Epithelial cell of proximal tubule (primary cell): ENCODE data around the gene KRT74. TPM values are rescaled to one million over a fixed set of nuclear protein-coding genes. Genes with fewer than 3 reads are reported as not detected.

Experiments used
- DNase-seq: peaks from one replicate; pipeline ENCODE4 v3.0.0-alpha.2; 2011; ENCODE audit warnings: low read depth
- H3K4me3 ChIP-seq: 2 replicates; pipeline ENCODE4 v1.5.1; 2011; ENCODE audit warnings: low read depth, mild to moderate bottlenecking, low read length
- CTCF ChIP-seq: conservative IDR thresholded peaks from 2 replicates; pipeline ENCODE4 v1.5.1; 2012; ENCODE audit warnings: low read depth, mild to moderate bottlenecking, low read length
- total RNA-seq: library from RNA; depleted of rRNA; stranded (reverse); fragments of >200 nt; gene quantifications from 2 replicates; pipeline ENCODE4 v1.2.3, GENCODE V29; 2015

The KRT74 gene
- total RNA-seq, 1 donor from 2014 or later = not detected

- DNase-seq = no peak
- TF ChIP-seq CTCF = no peak
- H3K4me3 ChIP-seq = no peak overlapping the region
Observed at GRCh38 chr12:52577316-52577715, 3.7 kb upstream of the KRT74 start.

- no peak for TF ChIP-seq CTCF
- no peak overlapping the region for H3K4me3 ChIP-seq
- DNase-seq = no peak
Observed at GRCh38 chr12:52575948-52576347, 2.3 kb upstream of the KRT74 start.

- TF ChIP-seq CTCF = no peak
- DNase-seq = no peak
- no peak overlapping the region for H3K4me3 ChIP-seq
Observed at GRCh38 chr12:52575256-52575655, 1.6 kb upstream of the KRT74 start.

GRCh38 chr12:52573306-52573705 is 337 bp downstream of the KRT74 start:
- no peak overlapping the region for H3K4me3 ChIP-seq
- TF ChIP-seq CTCF = no peak
- no peak for DNase-seq

- no peak for TF ChIP-seq CTCF
- no peak overlapping the region for H3K4me3 ChIP-seq
- no peak for DNase-seq
Observed at GRCh38 chr12:52570511-52570910, 3.1 kb downstream of the KRT74 start.

- no peak for TF ChIP-seq CTCF
Observed at GRCh38 chr12:52568111-52568510, 5.5 kb downstream of the KRT74 start.

GRCh38 chr12:52566847-52567291 is 6.8 kb downstream of the KRT74 start:
- no peak overlapping the region for H3K4me3 ChIP-seq
- DNase-seq = no peak
- no peak for TF ChIP-seq CTCF

More at GRCh38 chr12:52568111-52568510, 5.5 kb downstream of the KRT74 start:
- no peak overlapping the region for H3K4me3 ChIP-seq
- DNase-seq = no peak
